ENCODE data around the gene CROCC. TPM values are rescaled to one million over a fixed set of nuclear protein-coding genes. Genes with fewer than 3 reads are reported as not detected.
"Not testable (repeated sequence)": the region's sequence is repeated elsewhere in the genome, so short reads cannot be mapped to it uniquely, and the experiment has no call there.

The CROCC gene
- total RNA-seq, 1 experiment from 2014 or later: 19.4 TPM

- not testable (repeated sequence) for H3K27ac ChIP-seq, H3K4me1 ChIP-seq, DNase-seq
Observed at GRCh38 chr1:16893796-16894195, 27.9 kb upstream of the CROCC start.

GRCh38 chr1:16894338-16894737 lies 27.4 kb upstream of the CROCC start:
- not testable (repeated sequence) for H3K27ac ChIP-seq; DNase-seq; H3K27me3 ChIP-seq; H3K9me3 ChIP-seq (replicated peaks); H3K4me1 ChIP-seq; H3K4me3 ChIP-seq; H3K36me3 ChIP-seq

More at GRCh38 chr1:16893796-16894195, 27.9 kb upstream of the CROCC start:
- H3K36me3 ChIP-seq; H3K4me3 ChIP-seq; H3K27me3 ChIP-seq; H3K9me3 ChIP-seq (replicated peaks): not testable (repeated sequence)

GRCh38 chr1:16895233-16895597 lies 26.5 kb upstream of the CROCC start:
- H3K4me1 ChIP-seq; H3K27me3 ChIP-seq; DNase-seq; H3K36me3 ChIP-seq; H3K9me3 ChIP-seq (replicated peaks): not testable (repeated sequence)
- Histone ChIP-seq H3K27ac (peak overlapping the region; percentile 92), H3K4me3 (peak overlapping the region; percentile 60)

GRCh38 chr1:16895598-16896315 lies 26.0 kb upstream of the CROCC start, which contains the start of gene RNU1-2:
RNU1-2 (plus strand) TSS chr1:16895980.
- Histone ChIP-seq H3K4me3 (peak within 1 kb of the TSS; percentile 60), H3K27ac (peak within 1 kb of the TSS; percentile 92)
- not testable (repeated sequence) for H3K4me1 ChIP-seq; H3K27me3 ChIP-seq; H3K36me3 ChIP-seq; H3K9me3 ChIP-seq (replicated peaks)
- peak; percentile 96 to 98 for DNase-seq

- H3K27ac ChIP-seq: peak overlapping the region; percentile 17; the same call in 1 of the 2 replicates
- not testable (repeated sequence) for H3K9me3 ChIP-seq (replicated peaks); H3K36me3 ChIP-seq; H3K4me1 ChIP-seq; H3K27me3 ChIP-seq
- peak; percentile 83 for DNase-seq
- H3K4me3 ChIP-seq: peak overlapping the region; percentile 32
Observed at GRCh38 chr1:16896316-16897055, 25.2 kb upstream of the CROCC start.

- not testable (repeated sequence) for H3K36me3 ChIP-seq; H3K9me3 ChIP-seq (replicated peaks); DNase-seq; H3K4me3 ChIP-seq; H3K4me1 ChIP-seq; H3K27ac ChIP-seq; H3K27me3 ChIP-seq
Observed at GRCh38 chr1:16897653-16898052, 24.1 kb upstream of the CROCC start.

GRCh38 chr1:16898298-16898697 lies 23.4 kb upstream of the CROCC start:
- not testable (repeated sequence) for H3K36me3 ChIP-seq; H3K27ac ChIP-seq; H3K9me3 ChIP-seq (replicated peaks); H3K27me3 ChIP-seq; DNase-seq; H3K4me3 ChIP-seq; H3K4me1 ChIP-seq

GRCh38 chr1:16899020-16899419 lies 22.7 kb upstream of the CROCC start:
- H3K27ac ChIP-seq; H3K9me3 ChIP-seq (replicated peaks); DNase-seq: not testable (repeated sequence)

GRCh38 chr1:16900751-16901150 lies 21.0 kb upstream of the CROCC start:
- H3K4me3 ChIP-seq: no peak overlapping the region

More at GRCh38 chr1:16899020-16899419, 22.7 kb upstream of the CROCC start:
- H3K36me3 ChIP-seq, H3K4me1 ChIP-seq, H3K4me3 ChIP-seq, H3K27me3 ChIP-seq: not testable (repeated sequence)

GRCh38 chr1:16901371-16901770 lies 20.4 kb upstream of the CROCC start:
- H3K4me1 ChIP-seq; H3K27ac ChIP-seq; DNase-seq; H3K4me3 ChIP-seq; H3K9me3 ChIP-seq (replicated peaks); H3K27me3 ChIP-seq; H3K36me3 ChIP-seq: not testable (repeated sequence)

More at GRCh38 chr1:16900751-16901150, 21.0 kb upstream of the CROCC start:
- Histone ChIP-seq H3K4me1 (0 out of 2 replicates have a peak, but pooled peaks cover 6% of the 10 kb centered on the region), H3K36me3 (no peaks in the 10 kb centered on the region), H3K27me3 (no peaks in the 10 kb centered on the region), H3K9me3 (replicated peaks) (no peaks in the 10 kb centered on the region), H3K27ac (no peak overlapping the region)
- no peak for DNase-seq

GRCh38 chr1:16903054-16903453 lies 18.7 kb upstream of the CROCC start:
- peak in 1 of 2 experiments; percentile 50 for DNase-seq
- 0 out of 2 replicates have a peak, but pooled peaks cover 6% of the 10 kb centered on the region for H3K4me1 ChIP-seq
- H3K27me3 ChIP-seq: no peaks in the 10 kb centered on the region
- peak overlapping the region; percentile 52 for H3K4me3 ChIP-seq
- no peaks in the 10 kb centered on the region for H3K9me3 ChIP-seq (replicated peaks)
- H3K27ac ChIP-seq: no peak overlapping the region; the same call in 1 of the 2 replicates
- no peaks in the 10 kb centered on the region for H3K36me3 ChIP-seq

- Histone ChIP-seq H3K9me3 (replicated peaks) (no peaks in the 10 kb centered on the region), H3K4me3 (peak overlapping the region; percentile 52), H3K4me1 (0 out of 2 replicates have a peak, but pooled peaks cover 6% of the 10 kb centered on the region), H3K27me3 (no peaks in the 10 kb centered on the region), H3K36me3 (no peaks in the 10 kb centered on the region), H3K27ac (peak overlapping the region; percentile 100)
- DNase-seq: no peak
Observed at GRCh38 chr1:16903458-16903796, 18.3 kb upstream of the CROCC start.

- Histone ChIP-seq H3K4me1 (0 out of 2 replicates have a peak, but pooled peaks cover 6% of the 10 kb centered on the region), H3K36me3 (no peaks in the 10 kb centered on the region), H3K9me3 (replicated peaks) (no peaks in the 10 kb centered on the region), H3K27ac (peak overlapping the region; percentile 100), H3K4me3 (peak overlapping the region; percentile 52), H3K27me3 (no peaks in the 10 kb centered on the region)
- DNase-seq: peak; percentile 99
Observed at GRCh38 chr1:16904560-16905109, 17.1 kb upstream of the CROCC start.

GRCh38 chr1:16905110-16905867 lies 16.4 kb upstream of the CROCC start:
- Histone ChIP-seq H3K27ac (peak overlapping the region; percentile 100), H3K4me1 (0 out of 2 replicates have a peak, but pooled peaks cover 6% of the 10 kb centered on the region), H3K36me3 (no peaks in the 10 kb centered on the region), H3K27me3 (no peaks in the 10 kb centered on the region), H3K4me3 (peak overlapping the region; percentile 52), H3K9me3 (replicated peaks) (no peaks in the 10 kb centered on the region)
- DNase-seq: peak in 1 of 2 experiments; percentile 77

All from SJCRH30 (cell line).